HG03064 (cell line): Measurements from ENCODE around the gene CSF2.
"Not testable (repeated sequence)": the region's sequence is repeated elsewhere in the genome, so short reads cannot be mapped to it uniquely, and the experiment has no call there.

Experiments used
- ATAC-seq: cut with Tn5 transposase; IDR thresholded peaks from one replicate; pipeline ENCODE4 v1.9.1; 2021; ENCODE audit warnings: low read depth; ENCODE audit not compliant: unreplicated experiment

Gene CSF2

DNA sequence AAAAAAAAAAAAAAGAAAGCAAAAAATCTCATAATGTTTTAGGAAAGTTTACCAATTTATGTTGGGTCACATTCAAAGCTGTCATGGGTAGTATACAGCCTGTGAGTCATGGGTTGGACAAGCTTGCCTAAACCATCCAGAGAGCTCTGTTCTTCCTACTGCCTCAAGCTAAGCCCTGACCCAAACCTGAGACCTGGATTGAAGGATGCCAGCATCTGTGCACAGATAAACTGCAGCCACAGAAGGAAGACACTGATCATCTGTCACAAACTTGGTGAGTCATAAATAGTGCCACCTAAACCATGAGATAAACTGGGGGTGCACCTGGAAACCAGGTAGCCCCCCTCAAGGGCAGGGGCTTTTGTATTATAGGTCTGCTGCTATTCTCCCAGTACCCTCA is 31.0 kb downstream of the CSF2 start:
- ATAC-seq, result no peak

DNA sequence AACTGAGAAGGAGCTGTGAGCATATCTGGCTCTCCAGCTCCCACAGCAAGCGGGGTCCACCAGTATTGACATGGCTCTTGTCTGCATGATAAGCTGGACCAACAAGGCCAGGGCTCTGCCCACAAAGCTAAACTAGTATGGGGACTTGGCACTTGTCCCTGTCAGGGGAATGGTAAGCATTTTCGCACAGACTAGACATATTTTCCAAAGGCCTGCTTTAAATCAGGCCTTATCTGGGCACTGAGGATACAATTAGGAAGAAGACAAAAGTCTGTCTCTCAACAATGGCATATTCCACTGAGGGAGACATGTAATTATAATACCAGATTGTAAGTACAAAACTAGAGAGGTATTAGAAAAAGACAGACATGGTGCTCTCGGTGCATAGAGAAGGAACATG is 32.1 kb downstream of the CSF2 start:
- ATAC-seq, result no peak

GRCh38 chr5:132108495-132108894 is 34.9 kb downstream of the CSF2 start:
- ATAC-seq, result not testable (repeated sequence)

DNA sequence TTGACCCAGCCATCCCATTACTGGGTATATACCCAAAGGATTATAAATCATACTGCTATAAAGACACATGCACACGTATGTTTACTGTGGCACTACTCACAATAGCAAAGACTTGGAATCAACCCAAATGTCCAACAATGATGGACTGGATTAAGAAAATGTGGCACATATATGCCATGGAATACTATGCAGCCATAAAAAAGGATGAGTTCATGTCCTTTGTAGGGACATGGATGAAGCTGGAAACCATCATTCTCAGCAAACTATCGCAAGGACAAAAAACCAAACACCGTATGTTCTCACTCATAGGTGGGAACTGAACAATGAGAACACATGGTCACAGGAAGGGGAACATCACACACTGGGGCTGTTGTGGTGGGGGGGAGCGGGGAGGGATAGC is 35.4 kb downstream of the CSF2 start:
- ATAC-seq, result not testable (repeated sequence)

DNA sequence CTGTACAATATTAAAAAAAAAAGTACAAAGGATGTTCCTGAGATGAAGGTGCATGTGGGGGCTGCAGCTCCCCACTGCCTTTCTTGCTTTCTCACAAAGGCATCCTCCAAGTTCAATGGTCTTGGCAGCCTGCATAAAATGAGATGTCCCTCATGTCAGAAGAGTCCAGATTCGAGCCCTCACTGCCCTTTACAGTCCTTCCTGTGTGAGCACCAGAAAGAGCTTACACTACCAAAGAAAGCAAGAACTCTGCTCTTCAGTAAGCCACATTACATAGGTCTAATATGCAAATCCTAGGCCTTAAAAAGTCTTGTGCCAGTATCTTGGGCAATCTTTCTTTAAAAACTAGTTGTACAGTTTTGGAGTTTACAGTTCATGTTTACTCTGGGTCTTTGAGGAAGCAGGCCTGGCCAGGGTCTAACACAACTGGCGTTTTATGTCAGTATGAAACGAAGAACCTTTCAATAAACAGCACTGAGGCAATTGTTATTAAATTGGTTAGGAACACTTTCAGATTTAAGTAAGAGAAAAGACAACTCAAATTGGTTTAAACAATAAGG is 36.0 kb downstream of the CSF2 start:
- ATAC-seq, result no peak

GRCh38 chr5:132110195-132110594 is 36.6 kb downstream of the CSF2 start:
- ATAC-seq, result no peak

- ATAC-seq, result no peak
These were observed 37.3 kb downstream of the CSF2 start for GRCh38 chr5:132110930-132111329.

DNA sequence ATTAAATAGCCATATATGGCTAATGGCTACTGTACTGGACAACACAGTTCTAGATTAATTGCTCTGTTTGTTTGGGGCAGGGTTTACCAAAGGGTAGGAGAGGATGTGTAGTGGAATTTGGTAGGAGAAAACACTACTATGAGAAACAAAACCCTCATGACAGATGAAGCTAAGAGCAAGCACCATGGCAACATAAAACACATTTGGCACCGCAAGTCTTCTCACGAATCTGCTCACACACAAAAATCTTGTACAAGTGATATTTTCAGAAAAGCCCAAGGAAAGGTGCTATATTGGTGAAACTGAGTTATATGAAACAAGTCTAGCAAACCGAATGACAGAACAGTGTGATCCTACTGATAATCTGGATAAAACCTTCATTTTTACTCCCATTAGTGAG is 38.5 kb downstream of the CSF2 start:
- ATAC-seq, result no peak

DNA sequence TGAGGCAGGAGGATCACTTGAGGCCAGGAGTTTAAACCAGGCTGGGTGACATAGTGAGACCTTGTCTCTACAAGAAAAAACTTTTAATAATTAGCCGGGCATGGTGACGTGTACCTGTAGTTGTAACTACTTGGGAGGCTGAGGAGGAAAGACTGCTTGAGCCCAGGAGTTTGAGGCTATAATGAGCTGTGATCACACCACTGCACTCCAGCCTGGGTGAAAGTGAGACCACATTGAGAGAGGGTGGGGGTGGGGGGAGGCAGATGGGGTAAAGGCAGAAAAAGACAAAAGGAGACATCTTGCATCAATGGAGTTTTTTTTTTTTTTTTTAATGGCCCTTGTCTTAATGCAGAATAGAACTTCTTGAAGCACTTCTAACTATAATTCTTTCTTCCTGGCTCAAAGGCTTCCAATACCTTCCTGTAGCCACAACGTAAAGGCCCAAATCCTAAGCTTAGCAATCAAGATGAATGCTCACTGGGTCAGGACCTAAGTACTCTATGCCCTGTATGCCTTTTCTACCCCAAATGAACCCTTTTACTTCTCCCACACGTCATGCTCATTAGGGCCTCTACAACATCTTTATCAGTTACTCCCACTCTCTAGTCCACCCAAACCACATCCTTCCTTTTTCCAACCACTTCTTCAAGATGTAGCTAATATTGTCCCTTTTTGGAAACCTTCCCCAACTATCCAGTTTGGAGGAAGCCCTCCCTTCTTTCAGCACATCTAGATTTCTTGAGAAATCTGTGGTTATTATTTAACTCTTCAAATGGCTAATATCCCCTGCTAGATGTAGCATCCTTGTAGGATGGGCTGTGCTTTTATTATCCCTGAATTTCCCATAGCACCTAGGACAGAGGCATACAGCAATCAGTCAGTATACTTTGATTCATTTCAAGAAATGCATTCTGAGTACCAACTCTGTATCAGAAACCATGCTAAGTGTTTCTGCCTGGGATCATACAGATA is 40.8 kb downstream of the CSF2 start:
- no peak for ATAC-seq

DNA sequence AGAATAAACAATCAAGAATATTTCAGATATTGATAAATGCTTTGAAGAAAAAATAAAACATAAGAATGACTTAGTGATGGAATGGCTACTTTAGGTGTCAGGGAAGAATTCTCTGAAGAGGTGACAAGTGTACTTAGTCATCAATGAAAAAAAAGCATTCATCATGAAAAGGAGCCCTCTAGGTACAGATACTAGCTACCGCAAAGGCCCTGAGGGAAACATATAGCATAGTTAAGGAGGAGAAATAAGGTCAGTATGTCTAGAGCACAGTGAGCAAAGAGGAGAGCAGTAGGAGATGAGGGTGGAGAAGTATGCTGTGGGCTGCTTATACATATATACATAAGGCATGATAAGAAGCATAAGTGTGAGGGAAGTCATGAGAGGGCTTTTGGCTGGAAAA is 41.8 kb downstream of the CSF2 start:
- no peak for ATAC-seq

- ATAC-seq, result no peak
These were observed 42.5 kb downstream of the CSF2 start for GRCh38 chr5:132116072-132116471.

GRCh38 chr5:132116909-132117489 is 43.4 kb downstream of the CSF2 start:
- ATAC-seq, result not testable (repeated sequence)

DNA sequence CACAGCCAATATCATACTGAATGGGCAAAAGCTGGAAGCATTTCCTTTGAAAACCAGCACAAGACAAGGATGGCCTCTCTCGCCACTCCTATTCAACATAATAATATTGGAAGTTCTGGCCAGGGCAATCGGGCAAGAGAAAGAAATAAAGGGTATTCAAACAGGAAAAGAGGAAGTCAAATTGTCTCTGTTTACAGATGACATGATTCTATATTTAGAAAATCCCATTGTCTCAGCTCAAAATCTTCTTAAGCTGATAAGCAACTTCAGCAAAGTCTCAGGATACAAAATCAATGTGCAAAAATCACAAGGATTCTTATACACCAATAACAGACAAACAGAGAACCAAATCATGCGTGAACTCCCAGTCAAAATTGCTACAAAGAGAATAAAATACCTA is 47.1 kb downstream of the CSF2 start:
- not testable (repeated sequence) for ATAC-seq

DNA sequence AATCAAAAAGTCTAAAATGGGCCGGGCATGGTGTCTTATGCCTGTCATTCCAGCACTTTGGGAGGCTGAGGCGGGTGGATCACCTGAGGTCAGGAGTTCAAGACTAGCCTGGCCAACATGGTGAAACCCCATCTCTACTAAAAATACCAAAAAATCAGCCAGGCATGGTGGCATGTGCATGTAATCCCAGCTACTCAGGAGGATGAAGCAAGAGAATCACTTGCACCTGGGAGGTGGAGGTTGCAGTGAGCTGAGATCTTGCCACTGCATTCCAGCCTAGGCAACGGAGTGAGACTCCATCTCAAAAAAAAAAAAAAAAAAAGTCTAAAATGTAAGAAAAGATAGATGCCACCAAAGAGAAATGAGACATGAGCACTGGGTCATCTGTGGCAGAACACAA is 49.4 kb downstream of the CSF2 start:
- not testable (repeated sequence) for ATAC-seq

- ATAC-seq, result not testable (repeated sequence)
These were observed 50.0 kb downstream of the CSF2 start for GRCh38 chr5:132123578-132123977.
